Hematopoietic multipotent progenitor cell treated with erythropoietin and hydrocortisone succinate and interleukin-3 and kit ligand, for 6 days (in vitro differentiated cells): ENCODE results near the gene GPR84.
"Not testable (repeated sequence)": the region's sequence is repeated elsewhere in the genome, so short reads cannot be mapped to it uniquely, and the experiment has no call there.

Experiments
- DNase-seq: peaks from one replicate; pipeline ENCODE4 v3.0.0-alpha.2; 2015

The GPR84 gene

GRCh38 chr12:54354271-54354670 is 10.0 kb downstream of the GPR84 start:
- not testable (repeated sequence) for DNase-seq

- peak; percentile 38 for DNase-seq
Measured at GRCh38 chr12:54352891-54353874, 11.1 kb downstream of the GPR84 start.

- no peak for DNase-seq
Measured at GRCh38 chr12:54352022-54352531, 12.2 kb downstream of the GPR84 start.

GRCh38 chr12:54351341-54351740 is 12.9 kb downstream of the GPR84 start:
- no peak for DNase-seq

- no peak for DNase-seq
Measured at GRCh38 chr12:54350743-54351142, 13.5 kb downstream of the GPR84 start.

GRCh38 chr12:54349679-54350078 is 14.6 kb downstream of the GPR84 start:
- no peak for DNase-seq

- no peak for DNase-seq
Measured at GRCh38 chr12:54349036-54349435, 15.2 kb downstream of the GPR84 start.

- no peak for DNase-seq
Measured at GRCh38 chr12:54341378-54342300, 22.6 kb downstream of the GPR84 start.

- DNase-seq, result no peak
Measured at GRCh38 chr12:54340846-54341245, 23.4 kb downstream of the GPR84 start.

GRCh38 chr12:54338698-54339296 is 25.5 kb downstream of the GPR84 start:
- no peak for DNase-seq

- peak; percentile 54 for DNase-seq
Measured at GRCh38 chr12:54337854-54338650, 26.2 kb downstream of the GPR84 start.

- DNase-seq, result peak; percentile 63
Measured at GRCh38 chr12:54337280-54337842, 26.9 kb downstream of the GPR84 start.

GRCh38 chr12:54333420-54334034 is 30.8 kb downstream of the GPR84 start:
- no peak for DNase-seq

GRCh38 chr12:54331461-54331860 is 32.8 kb downstream of the GPR84 start:
- DNase-seq, result no peak

GRCh38 chr12:54330442-54330841 is 33.8 kb downstream of the GPR84 start:
- DNase-seq, result no peak

- no peak for DNase-seq
Measured at GRCh38 chr12:54329759-54330158, 34.5 kb downstream of the GPR84 start.

GRCh38 chr12:54328595-54329337 is 35.5 kb downstream of the GPR84 start:
- no peak for DNase-seq

- DNase-seq, result not testable (repeated sequence)
Measured at GRCh38 chr12:54325442-54326109, 38.7 kb downstream of the GPR84 start.

GRCh38 chr12:54324617-54325441 is 39.5 kb downstream of the GPR84 start, which contains the start of gene COPZ1:
Gene COPZ1 (plus strand): TSS chr12:54325131. CDS start chr12:54325164, 33 bp downstream.
- peak; percentile 100 for DNase-seq
